H1 (cell line): ENCODE data around the gene GK2.

Experiments used
- ATF3 ChIP-seq: IDR thresholded peaks from 2 replicates; pipeline ENCODE4 v1.6.1; 2011; ENCODE audit warnings: low read depth, mild to moderate bottlenecking, low read length; ENCODE audit not compliant: insufficient read depth
- CEBPB ChIP-seq: IDR thresholded peaks from 2 replicates; pipeline ENCODE4 v1.6.1; 2012; ENCODE audit warnings: low read depth, low read length
- FOSL1 ChIP-seq: IDR thresholded peaks from 2 replicates; pipeline ENCODE4 v1.6.1; 2011; ENCODE audit warnings: mild to moderate bottlenecking, low read depth, low read length, moderate library complexity; ENCODE audit not compliant: insufficient read depth
- MAX ChIP-seq: IDR thresholded peaks from 2 replicates; pipeline ENCODE4 v1.6.1; 2012; ENCODE audit warnings: inconsistent platforms
- POU5F1 ChIP-seq: IDR thresholded peaks from 2 replicates; pipeline ENCODE4 v1.6.1; 2011; ENCODE audit warnings: low read depth, mild to moderate bottlenecking, low read length, moderate library complexity
- ZNF274 ChIP-seq: IDR thresholded peaks from 2 replicates; pipeline ENCODE4 v1.7.0; 2012; ENCODE audit warnings: low read length, borderline replicate concordance; ENCODE audit errors: extremely low read depth

- TF ChIP-seq MAX, result no peak
- no peak for TF ChIP-seq CEBPB
- no peak for TF ChIP-seq FOSL1
- TF ChIP-seq ZNF274, result no peak
- TF ChIP-seq ATF3, result no peak
- TF ChIP-seq POU5F1, result no peak
Measured at GRCh38 chr4:79385641-79386040, 22.4 kb downstream of the GK2 start.
